Mesenchymal stem cell (in vitro differentiated cells and primary cell): Measurements from ENCODE around the gene GLP1R.

Source experiments
- DNase-seq: peaks from one replicate; pipeline ENCODE4 v3.0.0-alpha.2; 2013
- H2AFZ ChIP-seq: one replicate; pipeline ENCODE4 v1.6.1; 2013; ENCODE audit warnings: low read depth, mild to moderate bottlenecking, control low read depth, inconsistent platforms, low read length, moderate library complexity
- H2AK5ac ChIP-seq: 2 replicates; pipeline ENCODE4 v1.6.1; 2013; ENCODE audit warnings: low read length, moderate library complexity, mild to moderate bottlenecking, inconsistent platforms; ENCODE audit not compliant: severe bottlenecking
- H2BK120ac ChIP-seq: one replicate; pipeline ENCODE4 v1.6.1; 2013; ENCODE audit warnings: low read depth, mild to moderate bottlenecking, inconsistent platforms, low read length, moderate library complexity
- H2BK12ac ChIP-seq, 2 experiments: one replicate each; pipeline ENCODE4 v1.6.1; 2013; ENCODE audit warnings: inconsistent platforms in 2 of 2, low read length in 2 of 2, mild to moderate bottlenecking in 2 of 2, moderate library complexity in 2 of 2, control low read depth in 1 of 2
- H2BK15ac ChIP-seq: one replicate; pipeline ENCODE4 v1.6.1; 2013; ENCODE audit warnings: mild to moderate bottlenecking, low read depth, inconsistent platforms; ENCODE audit not compliant: poor library complexity, severe bottlenecking
- H2BK5ac ChIP-seq: 2 replicates; pipeline ENCODE4 v1.6.1; 2013; ENCODE audit warnings: low read depth, mild to moderate bottlenecking, low read length, control low read depth, inconsistent platforms; ENCODE audit not compliant: poor library complexity, severe bottlenecking
- H3K14ac ChIP-seq, 2 experiments: one replicate each; pipeline ENCODE4 v1.6.1; 2013; ENCODE audit warnings: inconsistent platforms in 2 of 2, low read length in 2 of 2, control low read depth in 1 of 2, mild to moderate bottlenecking in 1 of 2, moderate library complexity in 1 of 2
- H3K18ac ChIP-seq, 2 experiments: one replicate each; pipeline ENCODE4 v1.6.1; 2013; ENCODE audit warnings: inconsistent platforms in 2 of 2, low read length in 2 of 2, control low read depth in 1 of 2, low read depth in 1 of 2, mild to moderate bottlenecking in 1 of 2
- H3K23ac ChIP-seq, 2 experiments: one replicate each; pipeline ENCODE4 v1.6.1; 2013; ENCODE audit warnings: inconsistent platforms in 2 of 2, low read length in 2 of 2, mild to moderate bottlenecking in 2 of 2, moderate library complexity in 2 of 2, control low read depth in 1 of 2
- H3K27ac ChIP-seq: 2 replicates; pipeline ENCODE4 v1.5.1; 2013; ENCODE audit warnings: mild to moderate bottlenecking, moderate library complexity, low read length, control low read depth, inconsistent platforms; ENCODE audit not compliant: poor library complexity, severe bottlenecking
- H3K27me3 ChIP-seq, 2 experiments: 2 replicates each; pipeline versions ENCODE4 v1.6.1 to v1.7.0; 2013; ENCODE audit warnings: low read length in 2 of 2, mild to moderate bottlenecking in 2 of 2, moderate library complexity in 2 of 2, control low read depth in 1 of 2, inconsistent platforms in 1 of 2; ENCODE audit not compliant: control insufficient read depth in 1 of 2, insufficient read depth in 1 of 2
- H3K36me3 ChIP-seq, 2 experiments: 2 replicates each; pipeline versions ENCODE4 v1.6.1 to v1.7.0; 2013; ENCODE audit warnings: low read length in 2 of 2, control low read depth in 1 of 2, inconsistent platforms in 1 of 2, low read depth in 1 of 2, mild to moderate bottlenecking in 1 of 2; ENCODE audit not compliant: insufficient read depth in 2 of 2, control insufficient read depth in 1 of 2
- H3K4ac ChIP-seq, 2 experiments: one replicate each; pipeline ENCODE4 v1.6.1; 2013; ENCODE audit warnings: inconsistent platforms in 2 of 2, low read length in 2 of 2, mild to moderate bottlenecking in 2 of 2, moderate library complexity in 2 of 2, control low read depth in 1 of 2, low read depth in 1 of 2
- H3K4me1 ChIP-seq: 2 replicates; pipeline ENCODE4 v1.6.1; 2013; ENCODE audit warnings: low read depth, low read length, control low read depth; ENCODE audit not compliant: control insufficient read depth, insufficient read depth
- H3K4me2 ChIP-seq: 2 replicates; pipeline ENCODE4 v1.6.1; 2013; ENCODE audit warnings: low read length, mild to moderate bottlenecking, inconsistent platforms; ENCODE audit not compliant: poor library complexity, severe bottlenecking
- H3K4me3 ChIP-seq, 2 experiments: 2 replicates each; pipeline versions ENCODE4 v1.5.1 to v1.7.0; 2013; ENCODE audit warnings: low read length in 2 of 2, mild to moderate bottlenecking in 2 of 2, control low read depth in 1 of 2, low read depth in 1 of 2; ENCODE audit not compliant: insufficient read depth in 1 of 2
- H3K79me1 ChIP-seq: replicated peaks from 2 replicates; pipeline ENCODE4 v1.6.1; 2013; ENCODE audit warnings: mild to moderate bottlenecking, control low read depth, low read length, inconsistent platforms; ENCODE audit not compliant: poor library complexity, severe bottlenecking
- H3K9ac ChIP-seq: 2 replicates; pipeline ENCODE4 v1.7.0; 2013; ENCODE audit warnings: mild to moderate bottlenecking, low read length, moderate library complexity
- H3K9me3 ChIP-seq: 2 replicates; pipeline ENCODE4 v1.7.0; 2013; ENCODE audit warnings: mild to moderate bottlenecking, low read length; ENCODE audit not compliant: control insufficient read depth
- H4K8ac ChIP-seq: one replicate; pipeline ENCODE4 v1.6.1; 2013; ENCODE audit warnings: inconsistent platforms, mild to moderate bottlenecking, low read length, moderate library complexity
- H4K91ac ChIP-seq: one replicate; pipeline ENCODE4 v1.6.1; 2013; ENCODE audit warnings: mild to moderate bottlenecking, low read length, inconsistent platforms
- WGBS: methylation state at CpG from one replicate; pipeline ENCODE4 v1.1.7; 2013; ENCODE audit warnings: mixed read lengths; 5-methylcytosine and 5-hydroxymethylcytosine counted together

GLP1R gene

DNA sequence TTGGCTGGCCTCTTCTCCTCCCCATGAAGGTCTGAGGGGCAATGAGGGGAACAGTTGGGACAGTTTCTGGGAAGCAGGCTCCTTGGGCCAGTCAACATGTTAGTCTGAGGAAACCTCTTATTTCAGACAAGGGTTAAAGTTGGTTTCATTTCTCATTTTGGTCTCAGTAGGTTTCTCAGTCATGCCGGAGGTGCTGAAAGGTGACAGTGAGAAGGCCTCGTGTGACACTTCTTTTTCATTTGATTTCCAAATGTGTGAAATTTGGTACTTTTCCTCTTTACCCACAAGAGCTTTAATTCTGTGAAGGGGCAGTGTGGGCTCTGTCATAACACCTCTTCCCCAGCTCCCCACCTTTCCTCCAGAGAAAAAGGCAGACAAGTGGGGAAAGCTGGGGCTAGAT lies 7.5 kb upstream of the GLP1R start:
- H3K18ac ChIP-seq, result no peak overlapping the region
- WGBS, result 44% methylated on average over 2 of the region's 2 CpGs
- no peak overlapping the region for H2BK5ac ChIP-seq
- no peaks in the 10 kb centered on the region for H3K79me1 ChIP-seq
- no peak overlapping the region for H3K4me2 ChIP-seq
- no peak overlapping the region for H4K8ac ChIP-seq
- peaks cover 20 to 70% of the 10 kb centered on the region in 2 experiments for H3K27me3 ChIP-seq
- H3K4me1 ChIP-seq, result no peaks in the 10 kb centered on the region
- no peak overlapping the region for H3K27ac ChIP-seq
- no peak overlapping the region for H2BK15ac ChIP-seq
- no peaks in the 10 kb centered on the region for H3K36me3 ChIP-seq
- no peak overlapping the region for H4K91ac ChIP-seq
- H2AFZ ChIP-seq, result no peak overlapping the region
- no peak for DNase-seq
- H2AK5ac ChIP-seq, result no peak overlapping the region
- no peak overlapping the region for H3K9ac ChIP-seq
- no peak overlapping the region for H3K4me3 ChIP-seq
- no peak overlapping the region for H2BK120ac ChIP-seq
- no peak overlapping the region for H3K14ac ChIP-seq
- peaks cover 2% of the 10 kb centered on the region for H3K9me3 ChIP-seq
- H3K23ac ChIP-seq, result no peak overlapping the region
- no peak overlapping the region for H3K4ac ChIP-seq
- H2BK12ac ChIP-seq, result no peak overlapping the region

DNA sequence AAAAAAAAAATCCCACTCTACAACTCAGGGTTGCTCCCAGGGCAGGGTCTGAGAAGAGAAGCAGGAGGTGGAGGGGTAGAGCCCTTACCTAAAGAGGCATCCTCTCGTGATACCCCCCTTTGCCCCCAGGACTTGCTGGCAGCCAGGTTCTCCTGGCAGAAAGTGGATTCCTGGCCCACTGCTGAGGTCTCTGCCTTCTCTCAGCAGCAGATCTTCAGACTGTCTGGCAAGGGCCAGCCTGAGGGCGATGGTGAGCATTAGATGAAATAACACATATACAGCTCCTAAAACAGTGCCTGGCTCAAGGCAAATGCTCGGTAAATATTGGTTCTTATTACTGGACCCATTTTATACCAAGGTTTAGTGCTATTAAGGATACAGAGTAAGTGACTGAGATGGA lies 4.8 kb upstream of the GLP1R start:
- no peak overlapping the region for H3K18ac ChIP-seq
- no peak overlapping the region for H3K4me3 ChIP-seq
- H3K4me2 ChIP-seq, result no peak overlapping the region
- peaks cover 5% of the 10 kb centered on the region for H3K4me1 ChIP-seq
- H3K23ac ChIP-seq, result no peak overlapping the region
- no peak overlapping the region for H4K91ac ChIP-seq
- H3K9me3 ChIP-seq, result peaks cover 2% of the 10 kb centered on the region
- no peak overlapping the region for H2AK5ac ChIP-seq
- no peak overlapping the region for H2BK12ac ChIP-seq
- H3K27me3 ChIP-seq, result peaks cover 34 to 81% of the 10 kb centered on the region in 2 experiments
- H4K8ac ChIP-seq, result no peak overlapping the region
- no peak overlapping the region for H3K4ac ChIP-seq
- DNase-seq, result no peak
- H3K9ac ChIP-seq, result no peak overlapping the region
- no peak overlapping the region for H3K27ac ChIP-seq
- no peak overlapping the region for H2BK15ac ChIP-seq
- no peak overlapping the region for H2AFZ ChIP-seq
- H2BK5ac ChIP-seq, result no peak overlapping the region
- H3K36me3 ChIP-seq, result no peaks in the 10 kb centered on the region
- no peaks in the 10 kb centered on the region for H3K79me1 ChIP-seq
- H3K14ac ChIP-seq, result no peak overlapping the region
- H2BK120ac ChIP-seq, result no peak overlapping the region
- 80% methylated on average over 2 of the region's 3 CpGs for WGBS

DNA sequence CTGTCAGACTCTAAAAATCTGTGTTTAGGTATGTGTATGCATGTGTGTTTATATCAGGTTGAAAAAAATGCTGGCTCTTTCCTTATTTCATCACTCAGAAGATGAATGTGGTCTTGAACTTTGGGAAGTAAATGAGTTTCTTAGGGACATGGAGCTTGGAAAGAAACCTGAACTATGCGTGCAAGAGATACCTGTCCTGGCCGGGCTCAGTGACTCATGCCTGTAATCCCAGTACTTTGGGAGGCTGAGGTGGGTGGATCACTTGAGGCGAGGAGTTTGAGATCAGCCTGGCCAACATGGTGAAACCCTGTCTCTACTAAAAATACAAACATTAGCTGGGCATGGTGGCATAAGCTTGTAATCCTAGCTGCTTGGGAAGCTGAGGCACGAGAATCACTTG lies 4.4 kb upstream of the GLP1R start:
- H3K23ac ChIP-seq, result no peak overlapping the region
- H3K4me2 ChIP-seq, result no peak overlapping the region
- no peaks in the 10 kb centered on the region for H3K36me3 ChIP-seq
- H4K8ac ChIP-seq, result no peak overlapping the region
- H3K79me1 ChIP-seq, result no peaks in the 10 kb centered on the region
- no peak overlapping the region for H2BK120ac ChIP-seq
- H3K27me3 ChIP-seq, result peaks cover 38 to 81% of the 10 kb centered on the region in 2 experiments
- H4K91ac ChIP-seq, result no peak overlapping the region
- no peak for DNase-seq
- no peak overlapping the region for H2BK5ac ChIP-seq
- no peak overlapping the region for H2AK5ac ChIP-seq
- WGBS, result 84% methylated on average over 2 of the region's 4 CpGs
- H3K4me3 ChIP-seq, result no peak overlapping the region
- H2AFZ ChIP-seq, result no peak overlapping the region
- no peak overlapping the region for H3K4ac ChIP-seq
- H2BK15ac ChIP-seq, result no peak overlapping the region
- no peak overlapping the region for H3K27ac ChIP-seq
- H2BK12ac ChIP-seq, result no peak overlapping the region
- H3K9me3 ChIP-seq, result peaks cover 2% of the 10 kb centered on the region
- no peak overlapping the region for H3K14ac ChIP-seq
- no peak overlapping the region for H3K18ac ChIP-seq
- no peak overlapping the region for H3K9ac ChIP-seq
- H3K4me1 ChIP-seq, result peaks cover 6% of the 10 kb centered on the region

- Histone ChIP-seq H3K27ac (no peak overlapping the region), H2AFZ (no peak overlapping the region), H3K27me3 (peaks cover 65 to 86% of the 10 kb centered on the region in 2 experiments), H3K4me1 (peaks cover 10% of the 10 kb centered on the region), H3K9me3 (no peaks in the 10 kb centered on the region), H3K4me2 (no peak overlapping the region), H4K8ac (no peak overlapping the region), H4K91ac (no peak overlapping the region), H2BK5ac (no peak overlapping the region), H2BK12ac (no peak overlapping the region), H3K79me1 (no peaks in the 10 kb centered on the region), H2AK5ac (no peak overlapping the region), H2BK15ac (no peak overlapping the region), H2BK120ac (no peak overlapping the region), H3K18ac (no peak overlapping the region), H3K14ac (no peak overlapping the region), H3K4me3 (peak overlapping the region in 1 of 2 experiments; percentile 24), H3K4ac (no peak overlapping the region), H3K9ac (no peak overlapping the region), H3K23ac (no peak overlapping the region), H3K36me3 (no peaks in the 10 kb centered on the region)
- DNase-seq, result no peak
- 60% methylated on average over 4 of the region's 6 CpGs for WGBS
Observed at GRCh38 chr6:39047434-39048327, 900 bp upstream of the GLP1R start.
